ENCODE data around the gene LETM1.

GRCh38 chr4:1830234-1830633 is 25.7 kb downstream of the LETM1 start:
- TF ChIP-seq RAD21 (IDR thresholded peaks at IDR 0.05 in 1 of 2, conservative IDR thresholded peaks at IDR 0.05 in 1 of 2; ENCODE audit: low read depth in 2 of 2, low read length in 2 of 2) (no peak), USF2 (IDR thresholded peaks at IDR 0.05; ENCODE audit: low read length) (no peak), POLR2A (IDR thresholded peaks at IDR 0.05; ENCODE audit: control extremely low read depth in 1 of 2, low read depth in 2 of 2, low read length in 2 of 2) (no peak), TBP (IDR thresholded peaks at IDR 0.05; ENCODE audit: low read depth, low read length) (no peak), SP4 (IDR thresholded peaks at IDR 0.05; ENCODE audit: low read length) (no peak), SP1 (IDR thresholded peaks at IDR 0.05; ENCODE audit: low read depth, low read length) (no peak), GTF2F1 (IDR thresholded peaks at IDR 0.05; ENCODE audit: borderline replicate concordance, low read depth, low read length) (no peak), JUN (IDR thresholded peaks at IDR 0.05; ENCODE audit: low read depth, low read length) (no peak), SIN3A (conservative IDR thresholded peaks at IDR 0.05 in 1 of 2, IDR thresholded peaks at IDR 0.05 in 1 of 2; ENCODE audit: low read depth in 1 of 2, low read length in 2 of 2) (no peak), JUND (IDR thresholded peaks at IDR 0.05; ENCODE audit: low read length) (no peak), RFX5 (IDR thresholded peaks at IDR 0.05; ENCODE audit: borderline replicate concordance, low read depth, low read length) (no peak), RNF2 (IDR thresholded peaks at IDR 0.05; ENCODE audit: borderline replicate concordance, low read depth, low read length, missing control alignments, poor library complexity, severe bottlenecking) (no peak), ZNF274 (IDR thresholded peaks at IDR 0.05; ENCODE audit: borderline replicate concordance, extremely low read depth, low read length) (no peak)
- TF ChIP-seq, protein P1, sequence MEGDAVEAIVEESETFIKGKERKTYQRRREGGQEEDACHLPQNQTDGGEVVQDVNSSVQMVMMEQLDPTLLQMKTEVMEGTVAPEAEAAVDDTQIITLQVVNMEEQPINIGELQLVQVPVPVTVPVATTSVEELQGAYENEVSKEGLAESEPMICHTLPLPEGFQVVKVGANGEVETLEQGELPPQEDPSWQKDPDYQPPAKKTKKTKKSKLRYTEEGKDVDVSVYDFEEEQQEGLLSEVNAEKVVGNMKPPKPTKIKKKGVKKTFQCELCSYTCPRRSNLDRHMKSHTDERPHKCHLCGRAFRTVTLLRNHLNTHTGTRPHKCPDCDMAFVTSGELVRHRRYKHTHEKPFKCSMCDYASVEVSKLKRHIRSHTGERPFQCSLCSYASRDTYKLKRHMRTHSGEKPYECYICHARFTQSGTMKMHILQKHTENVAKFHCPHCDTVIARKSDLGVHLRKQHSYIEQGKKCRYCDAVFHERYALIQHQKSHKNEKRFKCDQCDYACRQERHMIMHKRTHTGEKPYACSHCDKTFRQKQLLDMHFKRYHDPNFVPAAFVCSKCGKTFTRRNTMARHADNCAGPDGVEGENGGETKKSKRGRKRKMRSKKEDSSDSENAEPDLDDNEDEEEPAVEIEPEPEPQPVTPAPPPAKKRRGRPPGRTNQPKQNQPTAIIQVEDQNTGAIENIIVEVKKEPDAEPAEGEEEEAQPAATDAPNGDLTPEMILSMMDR (IDR thresholded peaks at IDR 0.05; ENCODE audit: control extremely low read depth in 1 of 3, insufficient read depth in 1 of 3, low read depth in 1 of 3, low read length in 3 of 3) = no peak
